Stimulated activated CD4-positive, alpha-beta T cell treated with anti-CD3 and anti-CD28 coated beads, TNF-alpha, amount 100 ng/mL, for 1 hour (primary cell): Measurements from ENCODE around the gene PKNOX1.
"Not testable (repeated sequence)": the region's sequence is repeated elsewhere in the genome, so short reads cannot be mapped to it uniquely, and the experiment has no call there.

Source experiments
- DNase-seq, 3 donors: peaks; one replicate each; pipeline ENCODE4 v3.0.0-alpha.2; 2020; ENCODE audit warnings: low read depth in 3 of 3, low spot score in 1 of 3

Gene PKNOX1

GRCh38 chr21:43045165-43045875 lies 71.0 kb downstream of the PKNOX1 start:
- not testable (repeated sequence) for DNase-seq

- DNase-seq = not testable (repeated sequence)
Measured at GRCh38 chr21:43045876-43046821, 71.8 kb downstream of the PKNOX1 start.

GRCh38 chr21:43053112-43053511 lies 78.8 kb downstream of the PKNOX1 start:
- not testable (repeated sequence) for DNase-seq

- DNase-seq = not testable (repeated sequence)
Measured at GRCh38 chr21:43062955-43063664, 88.7 kb downstream of the PKNOX1 start.

- not testable (repeated sequence) for DNase-seq
Measured at GRCh38 chr21:43064265-43064917, 90.0 kb downstream of the PKNOX1 start.

- DNase-seq = not testable (repeated sequence)
Measured at GRCh38 chr21:43065991-43066390, 91.6 kb downstream of the PKNOX1 start.

- not testable (repeated sequence) for DNase-seq
Measured at GRCh38 chr21:43066690-43067089, 92.3 kb downstream of the PKNOX1 start.

GRCh38 chr21:43068065-43068464 lies 93.7 kb downstream of the PKNOX1 start:
- not testable (repeated sequence) for DNase-seq

- not testable (repeated sequence) for DNase-seq
Measured at GRCh38 chr21:43069682-43070081, 95.3 kb downstream of the PKNOX1 start.

GRCh38 chr21:43072742-43073141 lies 98.4 kb downstream of the PKNOX1 start:
- DNase-seq = not testable (repeated sequence)

GRCh38 chr21:43074401-43075169 lies 100.2 kb downstream of the PKNOX1 start:
- not testable (repeated sequence) for DNase-seq

- DNase-seq = not testable (repeated sequence)
Measured at GRCh38 chr21:43075170-43076022, 101.0 kb downstream of the PKNOX1 start, which contains the start of gene CBS. CBS (minus strand) TSS chr21:43075835; CDS start chr21:43072193, 3,642 bp downstream.

- not testable (repeated sequence) for DNase-seq
Measured at GRCh38 chr21:43076023-43076637, 101.8 kb downstream of the PKNOX1 start.

- not testable (repeated sequence) for DNase-seq
Measured at GRCh38 chr21:43076643-43077042, 102.3 kb downstream of the PKNOX1 start.

GRCh38 chr21:43082587-43083300 lies 108.4 kb downstream of the PKNOX1 start:
- DNase-seq = not testable (repeated sequence)
